Hepatocyte (in vitro differentiated cells): ENCODE measurements around the gene LRBA.

ENCODE experiments used
- EZH2 ChIP-seq: fragments of 200-600 bp; sonication (generic); IDR thresholded peaks from 2 replicates; pipeline ENCODE4 v1.6.1; 2016; ENCODE audit warnings: antibody characterized with exemption, mild to moderate bottlenecking, borderline replicate concordance
- EZH2phosphoT487 ChIP-seq: fragments of 200-600 bp; sonication (generic); IDR thresholded peaks from one replicate; pipeline ENCODE4 v1.6.1; 2018; ENCODE audit warnings: antibody characterized with exemption, mild to moderate bottlenecking, low read depth, moderate library complexity; ENCODE audit not compliant: unreplicated experiment, severe bottlenecking
- TF ChIP-seq, protein P1 (sequence below): fragments of 200-600 bp; sonication (generic); IDR thresholded peaks from 2 replicates; pipeline ENCODE4 v1.5.1; 2016; ENCODE audit warnings: antibody characterized with exemption, mild to moderate bottlenecking; ENCODE audit not compliant: poor library complexity

DNA sequence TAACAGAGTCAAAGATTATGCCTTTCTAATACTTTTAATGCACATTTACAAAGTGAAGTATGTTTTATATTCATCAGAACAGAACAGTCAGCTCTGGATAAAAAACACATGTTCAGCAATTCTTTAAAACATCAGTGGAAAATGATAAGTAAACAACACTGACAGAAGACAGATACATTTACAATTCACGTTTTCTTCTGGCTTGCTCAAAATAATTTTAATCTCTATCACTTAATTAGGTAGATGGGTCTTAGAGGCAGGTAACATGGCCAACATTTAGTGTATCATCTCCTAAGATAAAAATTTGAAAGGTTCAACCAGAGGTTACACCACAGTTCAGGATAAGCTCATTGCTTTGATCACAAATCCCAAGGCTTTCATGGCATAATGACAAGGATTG lies 589.9 kb downstream of the LRBA start:
- TF ChIP-seq EZH2 = no peak
- TF ChIP-seq, protein P1, sequence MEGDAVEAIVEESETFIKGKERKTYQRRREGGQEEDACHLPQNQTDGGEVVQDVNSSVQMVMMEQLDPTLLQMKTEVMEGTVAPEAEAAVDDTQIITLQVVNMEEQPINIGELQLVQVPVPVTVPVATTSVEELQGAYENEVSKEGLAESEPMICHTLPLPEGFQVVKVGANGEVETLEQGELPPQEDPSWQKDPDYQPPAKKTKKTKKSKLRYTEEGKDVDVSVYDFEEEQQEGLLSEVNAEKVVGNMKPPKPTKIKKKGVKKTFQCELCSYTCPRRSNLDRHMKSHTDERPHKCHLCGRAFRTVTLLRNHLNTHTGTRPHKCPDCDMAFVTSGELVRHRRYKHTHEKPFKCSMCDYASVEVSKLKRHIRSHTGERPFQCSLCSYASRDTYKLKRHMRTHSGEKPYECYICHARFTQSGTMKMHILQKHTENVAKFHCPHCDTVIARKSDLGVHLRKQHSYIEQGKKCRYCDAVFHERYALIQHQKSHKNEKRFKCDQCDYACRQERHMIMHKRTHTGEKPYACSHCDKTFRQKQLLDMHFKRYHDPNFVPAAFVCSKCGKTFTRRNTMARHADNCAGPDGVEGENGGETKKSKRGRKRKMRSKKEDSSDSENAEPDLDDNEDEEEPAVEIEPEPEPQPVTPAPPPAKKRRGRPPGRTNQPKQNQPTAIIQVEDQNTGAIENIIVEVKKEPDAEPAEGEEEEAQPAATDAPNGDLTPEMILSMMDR = no peak
- no peak for TF ChIP-seq EZH2phosphoT487
